ENCODE measurements around the gene IRAK2.

IRAK2 gene

DNA sequence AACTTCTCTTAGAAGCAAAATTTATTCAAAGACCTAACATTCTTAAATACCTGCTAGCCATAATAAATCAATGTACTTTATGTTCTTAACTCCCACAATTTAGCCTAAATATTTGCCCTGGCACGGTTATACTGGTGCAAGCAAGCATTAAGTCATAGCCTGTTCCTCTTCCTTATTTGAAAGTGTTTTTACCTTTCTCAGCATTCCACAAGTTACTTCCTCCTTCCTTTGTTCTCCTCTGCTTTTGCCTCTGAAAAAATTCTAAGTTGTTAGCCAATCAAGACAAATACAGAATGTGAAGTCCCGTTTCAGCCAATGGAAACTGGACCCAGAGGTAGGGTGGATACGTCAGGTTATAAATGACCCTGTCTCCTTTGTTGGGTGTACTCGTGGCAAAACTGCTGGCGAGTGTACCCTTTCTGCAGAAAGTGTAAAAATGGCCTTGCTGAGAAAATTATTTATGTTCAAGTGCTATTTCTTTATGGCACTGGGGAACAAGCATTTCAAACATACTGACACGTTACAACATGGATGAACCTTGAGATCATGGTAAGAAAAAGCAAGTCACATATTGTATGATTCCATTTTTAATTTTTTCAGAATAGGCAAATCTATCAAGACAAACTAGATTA, 80.5 kb downstream of the IRAK2 start:
- Histone ChIP-seq H3K79me2 (ENCODE audit: insufficient read depth, low read length) (peaks cover 23% of the 10 kb centered on the region), H3K4me2 (ENCODE audit: insufficient read depth, low read length) (no peak overlapping the region), H3K27ac (ENCODE audit: low read length) (no peak overlapping the region), H3K9me3 (ENCODE audit: insufficient read depth, low read length, severe bottlenecking) (peaks cover 13% of the 10 kb centered on the region), H3K36me3 (ENCODE audit: insufficient read depth, low read length) (peaks cover 12% of the 10 kb centered on the region), H4K20me1 (ENCODE audit: insufficient read depth, low read length) (peaks cover 9% of the 10 kb centered on the region; the same call in 1 of the 2 replicates), H3K27me3 (ENCODE audit: insufficient read depth, low read length, poor library complexity) (no peaks in the 10 kb centered on the region), H3K4me1 (ENCODE audit: insufficient read depth, low read length) (peaks cover 56% of the 10 kb centered on the region), H3K4me3 (ENCODE audit: low read depth in 1 of 2, low read length in 2 of 2) (no peak overlapping the region), H2AFZ (ENCODE audit: low read depth, low read length) (no peak overlapping the region), H3K9ac (ENCODE audit: low read depth, low read length) (no peak overlapping the region)
- ATAC-seq (ENCODE audit: insufficient read depth, low read depth) (no peak), DNase-seq (no peak)
- TF ChIP-seq, protein P1, sequence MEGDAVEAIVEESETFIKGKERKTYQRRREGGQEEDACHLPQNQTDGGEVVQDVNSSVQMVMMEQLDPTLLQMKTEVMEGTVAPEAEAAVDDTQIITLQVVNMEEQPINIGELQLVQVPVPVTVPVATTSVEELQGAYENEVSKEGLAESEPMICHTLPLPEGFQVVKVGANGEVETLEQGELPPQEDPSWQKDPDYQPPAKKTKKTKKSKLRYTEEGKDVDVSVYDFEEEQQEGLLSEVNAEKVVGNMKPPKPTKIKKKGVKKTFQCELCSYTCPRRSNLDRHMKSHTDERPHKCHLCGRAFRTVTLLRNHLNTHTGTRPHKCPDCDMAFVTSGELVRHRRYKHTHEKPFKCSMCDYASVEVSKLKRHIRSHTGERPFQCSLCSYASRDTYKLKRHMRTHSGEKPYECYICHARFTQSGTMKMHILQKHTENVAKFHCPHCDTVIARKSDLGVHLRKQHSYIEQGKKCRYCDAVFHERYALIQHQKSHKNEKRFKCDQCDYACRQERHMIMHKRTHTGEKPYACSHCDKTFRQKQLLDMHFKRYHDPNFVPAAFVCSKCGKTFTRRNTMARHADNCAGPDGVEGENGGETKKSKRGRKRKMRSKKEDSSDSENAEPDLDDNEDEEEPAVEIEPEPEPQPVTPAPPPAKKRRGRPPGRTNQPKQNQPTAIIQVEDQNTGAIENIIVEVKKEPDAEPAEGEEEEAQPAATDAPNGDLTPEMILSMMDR (IDR thresholded peaks at IDR 0.05; ENCODE audit: borderline replicate concordance, extremely low read depth, low read length, poor library complexity, severe bottlenecking), result no peak
- TF ChIP-seq EZH2 (IDR thresholded peaks at IDR 0.05; ENCODE audit: borderline replicate concordance, low read depth, low read length, severe bottlenecking), result no peak

- Histone ChIP-seq H3K9ac (ENCODE audit: low read depth, low read length) (peak overlapping the region; percentile 91), H3K4me3 (ENCODE audit: low read depth in 1 of 2, low read length in 2 of 2) (peak overlapping the region; percentile 83 to 99; a peak in 3 of 4 replicates), H3K4me2 (ENCODE audit: insufficient read depth, low read length) (peak overlapping the region; percentile 84), H3K36me3 (ENCODE audit: insufficient read depth, low read length) (peaks cover 34% of the 10 kb centered on the region), H3K27ac (ENCODE audit: low read length) (peak overlapping the region; percentile 95), H3K4me1 (ENCODE audit: insufficient read depth, low read length) (peaks cover 56% of the 10 kb centered on the region), H3K9me3 (ENCODE audit: insufficient read depth, low read length, severe bottlenecking) (peaks cover 13% of the 10 kb centered on the region), H4K20me1 (ENCODE audit: insufficient read depth, low read length) (peaks cover 21% of the 10 kb centered on the region; the same call in 1 of the 2 replicates), H3K79me2 (ENCODE audit: insufficient read depth, low read length) (peaks cover 47% of the 10 kb centered on the region), H3K27me3 (ENCODE audit: insufficient read depth, low read length, poor library complexity) (no peaks in the 10 kb centered on the region), H2AFZ (ENCODE audit: low read depth, low read length) (peak overlapping the region; percentile 93)
- ATAC-seq (ENCODE audit: insufficient read depth, low read depth) (no peak), DNase-seq (no peak)
- TF ChIP-seq, protein P1 (IDR thresholded peaks at IDR 0.05; ENCODE audit: borderline replicate concordance, extremely low read depth, low read length, poor library complexity, severe bottlenecking), result no peak
- no peak for TF ChIP-seq EZH2 (IDR thresholded peaks at IDR 0.05; ENCODE audit: borderline replicate concordance, low read depth, low read length, severe bottlenecking)
Observed at GRCh38 chr3:10247679-10248183, 83.0 kb downstream of the IRAK2 start.

GRCh38 chr3:10248184-10248983, 83.7 kb downstream of the IRAK2 start, which contains the start of gene TATDN2:
TSS of gene TATDN2 (plus strand) at chr3:10248459. CDS start at chr3:10249201, 742 bp downstream.
- Histone ChIP-seq H3K9me3 (ENCODE audit: insufficient read depth, low read length, severe bottlenecking) (peaks cover 13% of the 10 kb centered on the region), H3K4me1 (ENCODE audit: insufficient read depth, low read length) (peaks cover 54% of the 10 kb centered on the region), H2AFZ (ENCODE audit: low read depth, low read length) (peak within 1 kb of the TSS; percentile 93), H3K9ac (ENCODE audit: low read depth, low read length) (peak within 1 kb of the TSS; percentile 91), H3K79me2 (ENCODE audit: insufficient read depth, low read length) (peaks cover 52% of the 10 kb centered on the region), H3K36me3 (ENCODE audit: insufficient read depth, low read length) (peaks cover 39% of the 10 kb centered on the region), H3K27me3 (ENCODE audit: insufficient read depth, low read length, poor library complexity) (no peaks in the 10 kb centered on the region), H3K4me2 (ENCODE audit: insufficient read depth, low read length) (peak within 1 kb of the TSS; percentile 84), H3K4me3 (ENCODE audit: low read depth in 1 of 2, low read length in 2 of 2) (peak within 1 kb of the TSS; percentile 83 to 99), H4K20me1 (ENCODE audit: insufficient read depth, low read length) (peaks cover 26% of the 10 kb centered on the region; the same call in 1 of the 2 replicates), H3K27ac (ENCODE audit: low read length) (peak within 1 kb of the TSS; percentile 95)
- DNase-seq (peak; percentile 98), ATAC-seq (ENCODE audit: insufficient read depth, low read depth) (peak; percentile 97)
- TF ChIP-seq, protein P1 (IDR thresholded peaks at IDR 0.05; ENCODE audit: borderline replicate concordance, extremely low read depth, low read length, poor library complexity, severe bottlenecking), result no peak
- no peak for TF ChIP-seq EZH2 (IDR thresholded peaks at IDR 0.05; ENCODE audit: borderline replicate concordance, low read depth, low read length, severe bottlenecking)

All from DND-41 (cell line).